Hepatocyte (in vitro differentiated cells): ENCODE measurements around the gene ADPGK.

Source experiments
- EZH2 ChIP-seq: fragments of 200-600 bp; sonication (generic); IDR thresholded peaks from 2 replicates; pipeline ENCODE4 v1.6.1; 2016; ENCODE audit warnings: antibody characterized with exemption, mild to moderate bottlenecking, borderline replicate concordance
- EZH2phosphoT487 ChIP-seq: fragments of 200-600 bp; sonication (generic); IDR thresholded peaks from one replicate; pipeline ENCODE4 v1.6.1; 2018; ENCODE audit warnings: antibody characterized with exemption, mild to moderate bottlenecking, low read depth, moderate library complexity; ENCODE audit not compliant: unreplicated experiment, severe bottlenecking
- TF ChIP-seq, protein P1 (sequence below): fragments of 200-600 bp; sonication (generic); IDR thresholded peaks from 2 replicates; pipeline ENCODE4 v1.5.1; 2016; ENCODE audit warnings: antibody characterized with exemption, mild to moderate bottlenecking; ENCODE audit not compliant: poor library complexity

DNA sequence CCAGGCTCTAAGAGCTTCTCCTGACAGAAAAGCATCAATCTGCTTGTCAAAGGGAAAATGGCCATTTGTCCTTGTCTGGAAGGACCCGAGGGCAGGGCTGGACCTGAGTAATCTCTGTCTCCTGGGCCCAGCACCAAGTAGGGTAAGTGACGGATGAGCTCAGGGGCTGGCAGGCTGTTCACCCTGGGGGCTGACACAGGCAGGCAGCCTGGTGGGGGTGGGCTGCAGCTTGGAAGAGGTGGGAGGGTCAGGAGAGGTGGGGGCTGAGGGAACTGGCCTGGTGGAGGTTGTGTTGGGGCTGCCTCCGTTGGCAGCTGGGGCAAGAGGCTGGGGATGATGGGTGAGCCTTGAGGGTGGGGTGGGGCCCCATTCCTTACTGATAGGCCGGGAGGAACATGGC is 42.3 kb upstream of the ADPGK start:
- TF ChIP-seq, protein P1, sequence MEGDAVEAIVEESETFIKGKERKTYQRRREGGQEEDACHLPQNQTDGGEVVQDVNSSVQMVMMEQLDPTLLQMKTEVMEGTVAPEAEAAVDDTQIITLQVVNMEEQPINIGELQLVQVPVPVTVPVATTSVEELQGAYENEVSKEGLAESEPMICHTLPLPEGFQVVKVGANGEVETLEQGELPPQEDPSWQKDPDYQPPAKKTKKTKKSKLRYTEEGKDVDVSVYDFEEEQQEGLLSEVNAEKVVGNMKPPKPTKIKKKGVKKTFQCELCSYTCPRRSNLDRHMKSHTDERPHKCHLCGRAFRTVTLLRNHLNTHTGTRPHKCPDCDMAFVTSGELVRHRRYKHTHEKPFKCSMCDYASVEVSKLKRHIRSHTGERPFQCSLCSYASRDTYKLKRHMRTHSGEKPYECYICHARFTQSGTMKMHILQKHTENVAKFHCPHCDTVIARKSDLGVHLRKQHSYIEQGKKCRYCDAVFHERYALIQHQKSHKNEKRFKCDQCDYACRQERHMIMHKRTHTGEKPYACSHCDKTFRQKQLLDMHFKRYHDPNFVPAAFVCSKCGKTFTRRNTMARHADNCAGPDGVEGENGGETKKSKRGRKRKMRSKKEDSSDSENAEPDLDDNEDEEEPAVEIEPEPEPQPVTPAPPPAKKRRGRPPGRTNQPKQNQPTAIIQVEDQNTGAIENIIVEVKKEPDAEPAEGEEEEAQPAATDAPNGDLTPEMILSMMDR = no peak
- TF ChIP-seq EZH2 (no peak), EZH2phosphoT487 (no peak)
